Fibroblast of lung (primary cell): ENCODE measurements around the gene ADAMTS3.

ENCODE experiments used
- CTCF ChIP-seq, 2 donors: IDR thresholded peaks in 1 of 2; conservative IDR thresholded peaks in 1 of 2; 1 replicate in 1 of 2; 2 replicates in 1 of 2; pipeline ENCODE4 v1.5.1; 2011 to 2012; ENCODE audit warnings: low read length in 2 of 2, control low read depth in 1 of 2, inconsistent platforms in 1 of 2, low read depth in 1 of 2, mild to moderate bottlenecking in 1 of 2
- EZH2 ChIP-seq: IDR thresholded peaks from 2 replicates; pipeline ENCODE4 v1.5.1; 2012; ENCODE audit warnings: low read length, control low read depth, mild to moderate bottlenecking; ENCODE audit errors: missing control alignments

- TF ChIP-seq EZH2 (no peak), CTCF (conservative IDR thresholded peaks at IDR 0.05 in 1 of 2, IDR thresholded peaks at IDR 0.05 in 1 of 2; ENCODE audit: low read depth in 1 of 2, low read length in 2 of 2) (no peak)
Measured at GRCh38 chr4:72405417-72405816, 163.6 kb downstream of the ADAMTS3 start.
